Panc1 (cell line): ENCODE results near the gene CENPF. TPM values are rescaled to one million over a fixed set of nuclear protein-coding genes. Genes with fewer than 3 reads are reported as not detected.

Experiments used
- ATAC-seq: fragments of 200-7000 bp; cut with Tn5 transposase; 2 replicates; pipeline ENCODE4 v1.9.1; 2020; ENCODE audit warnings: mild to moderate bottlenecking, moderate library complexity
- BruUV-seq: library from RNA; stranded (reverse); fragments of 400-500 nt; replicated peaks from 2 replicates; lab custom pipeline; 2021; lab: Mats Ljungman, UMichigan
- CTCF ChIA-PET: fragments of 300-600 bp; sonication (Branson Sonifier 250); formaldehyde crosslinking; loops from one replicate; lab custom pipeline; 2022; ENCODE audit warnings: antibody characterized with exemption; lab: Charles Lee
- POLR2A ChIA-PET: fragments of 300-600 bp; sonication (Branson Sonifier 250); formaldehyde crosslinking; loops from one replicate; lab custom pipeline; 2022; ENCODE audit warnings: antibody characterized with exemption; lab: Charles Lee
- DNase-seq: peaks from one replicate; pipeline ENCODE4 v3.0.0-alpha.2; 2010; ENCODE audit warnings: low read depth, low spot score
- H3K27ac ChIP-seq: 2 replicates; pipeline ENCODE4 v1.5.1; 2011; ENCODE audit warnings: mild to moderate bottlenecking, low read length, inconsistent platforms
- H3K27me3 ChIP-seq: fragments of 200-500 bp; sonication (Bioruptor generic); 2 replicates; pipeline ENCODE4 v1.6.0; 2014; ENCODE audit warnings: low read length, inconsistent platforms; ENCODE audit not compliant: control insufficient read depth, insufficient read depth
- H3K36me3 ChIP-seq: fragments of 200-500 bp; sonication (Bioruptor generic); 2 replicates; pipeline ENCODE4 v1.5.1; 2014; ENCODE audit warnings: inconsistent platforms, mild to moderate bottlenecking, low read length, moderate library complexity; ENCODE audit not compliant: control insufficient read depth, insufficient read depth
- H3K4me1 ChIP-seq: 2 replicates; pipeline ENCODE4 v1.5.1; 2011; ENCODE audit warnings: inconsistent platforms, mild to moderate bottlenecking, low read length, moderate library complexity; ENCODE audit not compliant: control insufficient read depth, insufficient read depth
- H3K4me3 ChIP-seq, 2 experiments: 2 replicates each; pipeline ENCODE4 v1.5.1; 2011 to 2012; ENCODE audit warnings: low read depth in 2 of 2, low read length in 2 of 2, mild to moderate bottlenecking in 2 of 2, inconsistent platforms in 1 of 2, moderate library complexity in 1 of 2
- H3K9me3 ChIP-seq: fragments of 200-500 bp; sonication (Bioruptor generic); 2 replicates; pipeline ENCODE4 v1.5.1; 2014; ENCODE audit warnings: low read depth, mild to moderate bottlenecking, inconsistent platforms, low read length, moderate library complexity; ENCODE audit not compliant: control insufficient read depth, insufficient read depth
- CTCF ChIP-seq: fragments of 450-650 bp; IDR thresholded peaks from 2 replicates; pipeline ENCODE4 v1.5.1; 2017; ENCODE audit warnings: mild to moderate bottlenecking
- POLR2AphosphoS5 ChIP-seq: IDR thresholded peaks from 2 replicates; pipeline ENCODE4 v1.6.1; 2012; ENCODE audit warnings: mild to moderate bottlenecking, low read depth, low read length, moderate library complexity
- REST ChIP-seq, 2 experiments: IDR thresholded peaks; 2 replicates each; pipeline ENCODE4 v1.6.1; 2011 to 2012; ENCODE audit warnings: low read depth in 2 of 2, control low read depth in 1 of 2, low read length in 1 of 2, mild to moderate bottlenecking in 1 of 2, moderate library complexity in 1 of 2; ENCODE audit not compliant: insufficient read depth in 1 of 2
- SIN3A ChIP-seq: IDR thresholded peaks from 2 replicates; pipeline ENCODE4 v1.6.1; 2012; ENCODE audit warnings: low read depth, mild to moderate bottlenecking, low read length, moderate library complexity, borderline replicate concordance; ENCODE audit not compliant: insufficient read depth
- TCF7L2 ChIP-seq: IDR thresholded peaks from 2 replicates; pipeline ENCODE4 v1.6.1; 2011; ENCODE audit warnings: mild to moderate bottlenecking, low read depth, low read length, inconsistent platforms
- in situ Hi-C: cut with HindIII; loops from 2 replicates; pipeline ENCODE4 v1.10.0; 2016; ENCODE audit warnings: low sequenced_read_pairs, low pct_unique_long_range_greater_than_20kb
- intact Hi-C: fragments of 100-400 bp; cut with micrococcal nuclease; formaldehyde crosslinking; loops from one replicate; pipeline ENCODE4 v1.10.0; 2022; ENCODE audit not compliant: unreplicated experiment
- total RNA-seq: library from RNA; stranded (reverse); gene quantifications from one replicate; pipeline ENCODE4 v1.2.1, GENCODE V29; 2021; ENCODE audit not compliant: unreplicated experiment

The CENPF gene
- total RNA-seq, 1 experiment from 2014 or later = 156 TPM

- CTCF ChIA-PET = no interaction called here
- Histone ChIP-seq H3K4me3 (no peak overlapping the region), H3K9me3 (no peaks in the 10 kb centered on the region), H3K36me3 (no peaks in the 10 kb centered on the region), H3K4me1 (no peaks in the 10 kb centered on the region), H3K27me3 (no peaks in the 10 kb centered on the region), H3K27ac (no peak overlapping the region)
- intact Hi-C loops = no loop called here
- no peak for DNase-seq
- in situ Hi-C loops = no loop called here
- BruUV-seq = no TSS peak
- TF ChIP-seq REST (IDR thresholded peaks at IDR 0.05; ENCODE audit: insufficient read depth in 1 of 2, low read depth in 2 of 2, low read length in 1 of 2) (no peak), POLR2AphosphoS5 (no peak), TCF7L2 (no peak), SIN3A (no peak)
- ATAC-seq = no peak
- POLR2A ChIA-PET = interaction anchor here (0.6 to 2.0 kb wide), 2 partner anchors 10 to 357 kb away, joined by 3 to 7 read pairs; partner anchors contain the start of gene CENPF
These were observed 9.8 kb upstream of the CENPF start for GRCh38 chr1:214593158-214593557.

- ChIA-PET POLR2A (interaction anchor here (0.6 to 1.5 kb wide), 3 partner anchors 11 to 170 kb away, joined by 3 to 7 read pairs (median 7); no protein-coding TSS in a partner anchor), CTCF (interaction anchor here (0.6 kb wide), 1 partner anchor 23 kb away, joined by 6 read pairs; no protein-coding TSS in a partner anchor)
- Histone ChIP-seq H3K27me3 (no peaks in the 10 kb centered on the region), H3K27ac (peak overlapping the region; percentile 97), H3K4me1 (peaks cover 27% of the 10 kb centered on the region), H3K9me3 (no peaks in the 10 kb centered on the region), H3K4me3 (peak overlapping the region; percentile 79 to 88), H3K36me3 (peaks cover 3% of the 10 kb centered on the region)
- ATAC-seq = peak; percentile 27
- in situ Hi-C loops = no loop called here
- no TSS peak for BruUV-seq
- intact Hi-C loops = no loop called here
- no peak for DNase-seq
- TF ChIP-seq SIN3A (no peak), TCF7L2 (no peak), CTCF (no peak), POLR2AphosphoS5 (no peak), REST (IDR thresholded peaks at IDR 0.05; ENCODE audit: insufficient read depth in 1 of 2, low read depth in 2 of 2, low read length in 1 of 2) (no peak)
These were observed 841 bp downstream of the CENPF start for GRCh38 chr1:214603819-214604252.
